ENCODE data around the gene NTSR1. TPM values are rescaled to one million over a fixed set of nuclear protein-coding genes. Genes with fewer than 3 reads are reported as not detected.

The NTSR1 gene
- polyA plus RNA-seq, 4 donors: 0.34 to 1.2 TPM; not detected in 2

- H3K27me3 ChIP-seq (ENCODE audit: control insufficient read depth in 3 of 3, insufficient read depth in 3 of 3, low read length in 3 of 3): peaks cover 0 to 5% (median 3%) of the 10 kb centered on the region in 3 donors
- peaks cover 0 to 10% of the 10 kb centered on the region in 2 donors for H3K9me3 ChIP-seq (ENCODE audit: control insufficient read depth in 2 of 2, insufficient read depth in 1 of 2, low read depth in 1 of 2, low read length in 1 of 2)
- WGBS, 3 donors: 70 to 81% (median 76%) methylated on average over 12 of the region's 12 CpGs
- no peaks in the 10 kb centered on the region for H3K4me1 ChIP-seq (ENCODE audit: control insufficient read depth in 3 of 3, insufficient read depth in 2 of 3, low read depth in 1 of 3, low read length in 2 of 3)
- no peak overlapping the region for H3K27ac ChIP-seq (ENCODE audit: low read depth in 1 of 3, low read length in 2 of 3)
- DNase-seq: no peak
- H3K36me3 ChIP-seq (ENCODE audit: control insufficient read depth in 3 of 3, insufficient read depth in 2 of 3, low read depth in 1 of 3, low read length in 3 of 3): no peaks in the 10 kb centered on the region
- no peak overlapping the region for H3K4me3 ChIP-seq (ENCODE audit: low read depth in 1 of 3, low read length in 3 of 3)
- no peak for FAIRE-seq
Observed at GRCh38 chr20:62719250-62719935, 10.8 kb downstream of the NTSR1 start.

DNA sequence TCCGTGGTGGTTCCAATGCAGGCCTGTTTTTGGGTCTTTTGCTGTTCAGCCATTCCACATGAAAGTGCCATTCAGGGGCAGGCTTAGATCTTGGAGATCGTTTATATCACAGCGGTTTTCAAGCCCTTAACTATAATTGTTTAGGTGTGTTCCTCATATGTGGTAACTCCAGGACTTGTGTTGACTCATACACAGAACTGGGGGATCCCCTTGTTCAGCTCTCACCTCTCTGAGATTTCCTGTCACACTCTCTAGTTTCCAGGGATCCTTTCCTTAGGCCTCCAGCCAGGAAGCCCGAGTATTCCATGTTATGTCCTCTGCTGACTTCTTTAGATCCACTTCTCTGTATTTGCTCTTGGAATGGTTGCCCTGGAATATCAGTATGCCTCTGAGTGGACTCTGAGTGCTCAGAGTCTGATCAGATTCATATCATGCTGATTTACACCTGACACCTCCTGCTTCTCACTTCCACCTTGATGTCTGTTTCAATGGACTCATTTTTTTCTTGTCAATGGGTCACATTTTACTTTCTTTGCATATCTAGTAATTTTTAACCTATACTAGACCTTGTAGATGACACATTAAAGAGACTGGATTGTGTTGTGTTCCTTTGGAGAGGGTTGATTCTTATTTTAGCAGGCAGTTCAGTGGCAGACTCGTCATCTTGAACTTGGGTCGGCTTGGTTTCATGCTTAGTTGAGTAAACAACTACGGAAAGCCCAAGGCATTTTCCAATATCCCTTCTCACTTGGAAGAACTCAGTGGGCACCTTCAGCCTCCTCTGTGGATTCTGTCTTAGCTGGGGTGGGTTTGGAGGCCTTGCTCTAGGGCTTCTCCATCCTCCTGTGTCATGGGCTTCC lies 13.1 kb downstream of the NTSR1 start:
- Histone ChIP-seq H3K27me3 (ENCODE audit: control insufficient read depth in 3 of 3, insufficient read depth in 3 of 3, low read length in 3 of 3) (peaks cover 0 to 5% (median 5%) of the 10 kb centered on the region in 3 donors), H3K36me3 (ENCODE audit: control insufficient read depth in 3 of 3, insufficient read depth in 2 of 3, low read depth in 1 of 3, low read length in 3 of 3) (no peaks in the 10 kb centered on the region), H3K27ac (ENCODE audit: low read depth in 1 of 3, low read length in 2 of 3) (no peak overlapping the region), H3K4me3 (ENCODE audit: low read depth in 1 of 3, low read length in 3 of 3) (no peak overlapping the region), H3K4me1 (ENCODE audit: control insufficient read depth in 3 of 3, insufficient read depth in 2 of 3, low read depth in 1 of 3, low read length in 2 of 3) (no peaks in the 10 kb centered on the region), H3K9me3 (ENCODE audit: control insufficient read depth in 2 of 2, insufficient read depth in 1 of 2, low read depth in 1 of 2, low read length in 1 of 2) (peaks cover 0 to 10% of the 10 kb centered on the region in 2 donors)
- FAIRE-seq: no peak
- WGBS, 3 donors: 69 to 76% (median 76%) methylated on average over 7 of the region's 7 CpGs
- no peak for DNase-seq

DNA sequence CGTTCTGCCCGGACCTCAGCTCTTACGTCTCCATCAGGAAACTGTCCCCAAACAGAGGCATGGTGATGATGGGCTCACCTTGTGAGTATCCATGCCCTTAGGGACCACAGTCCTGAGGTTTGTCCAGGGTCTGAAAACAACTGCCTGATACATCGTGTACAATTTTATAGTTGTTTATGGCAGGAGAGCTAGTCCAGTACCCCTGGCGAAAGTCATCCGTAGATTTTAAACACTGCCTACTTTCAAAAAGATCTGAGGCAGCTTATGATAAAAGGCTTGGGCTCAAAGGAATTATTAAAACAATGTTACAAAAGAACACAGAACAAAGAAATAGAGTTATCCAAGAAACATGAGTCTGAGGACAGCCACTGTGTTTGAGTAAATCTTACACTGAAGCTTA lies 14.0 kb downstream of the NTSR1 start:
- no peak for FAIRE-seq
- 81 to 88% (median 88%) methylated on average over 6 of the region's 6 CpGs for WGBS, 3 donors
- Histone ChIP-seq H3K36me3 (ENCODE audit: control insufficient read depth in 3 of 3, insufficient read depth in 2 of 3, low read depth in 1 of 3, low read length in 3 of 3) (no peaks in the 10 kb centered on the region), H3K9me3 (ENCODE audit: control insufficient read depth in 2 of 2, insufficient read depth in 1 of 2, low read depth in 1 of 2, low read length in 1 of 2) (peaks cover 0 to 10% of the 10 kb centered on the region in 2 donors), H3K27me3 (ENCODE audit: control insufficient read depth in 3 of 3, insufficient read depth in 3 of 3, low read length in 3 of 3) (peaks cover 0 to 5% (median 5%) of the 10 kb centered on the region in 3 donors), H3K4me3 (ENCODE audit: low read depth in 1 of 3, low read length in 3 of 3) (no peak overlapping the region), H3K4me1 (ENCODE audit: control insufficient read depth in 3 of 3, insufficient read depth in 2 of 3, low read depth in 1 of 3, low read length in 2 of 3) (no peaks in the 10 kb centered on the region), H3K27ac (ENCODE audit: low read depth in 1 of 3, low read length in 2 of 3) (no peak overlapping the region)
- DNase-seq: no peak

- Histone ChIP-seq H3K9me3 (ENCODE audit: control insufficient read depth in 2 of 2, insufficient read depth in 1 of 2, low read depth in 1 of 2, low read length in 1 of 2) (peaks cover 0 to 10% of the 10 kb centered on the region in 2 donors), H3K4me3 (ENCODE audit: low read depth in 1 of 3, low read length in 3 of 3) (no peak overlapping the region), H3K36me3 (ENCODE audit: control insufficient read depth in 3 of 3, insufficient read depth in 2 of 3, low read depth in 1 of 3, low read length in 3 of 3) (no peaks in the 10 kb centered on the region), H3K27ac (ENCODE audit: low read depth in 1 of 3, low read length in 2 of 3) (no peak overlapping the region), H3K4me1 (ENCODE audit: control insufficient read depth in 3 of 3, insufficient read depth in 2 of 3, low read depth in 1 of 3, low read length in 2 of 3) (no peaks in the 10 kb centered on the region), H3K27me3 (ENCODE audit: control insufficient read depth in 3 of 3, insufficient read depth in 3 of 3, low read length in 3 of 3) (peaks cover 0 to 5% (median 5%) of the 10 kb centered on the region in 3 donors)
- no peak for FAIRE-seq
- WGBS, 3 donors: 32 to 42% (median 38%) methylated on average over 13 of the region's 13 CpGs
- no peak for DNase-seq
Observed at GRCh38 chr20:62723351-62723750, 14.7 kb downstream of the NTSR1 start.

DNA sequence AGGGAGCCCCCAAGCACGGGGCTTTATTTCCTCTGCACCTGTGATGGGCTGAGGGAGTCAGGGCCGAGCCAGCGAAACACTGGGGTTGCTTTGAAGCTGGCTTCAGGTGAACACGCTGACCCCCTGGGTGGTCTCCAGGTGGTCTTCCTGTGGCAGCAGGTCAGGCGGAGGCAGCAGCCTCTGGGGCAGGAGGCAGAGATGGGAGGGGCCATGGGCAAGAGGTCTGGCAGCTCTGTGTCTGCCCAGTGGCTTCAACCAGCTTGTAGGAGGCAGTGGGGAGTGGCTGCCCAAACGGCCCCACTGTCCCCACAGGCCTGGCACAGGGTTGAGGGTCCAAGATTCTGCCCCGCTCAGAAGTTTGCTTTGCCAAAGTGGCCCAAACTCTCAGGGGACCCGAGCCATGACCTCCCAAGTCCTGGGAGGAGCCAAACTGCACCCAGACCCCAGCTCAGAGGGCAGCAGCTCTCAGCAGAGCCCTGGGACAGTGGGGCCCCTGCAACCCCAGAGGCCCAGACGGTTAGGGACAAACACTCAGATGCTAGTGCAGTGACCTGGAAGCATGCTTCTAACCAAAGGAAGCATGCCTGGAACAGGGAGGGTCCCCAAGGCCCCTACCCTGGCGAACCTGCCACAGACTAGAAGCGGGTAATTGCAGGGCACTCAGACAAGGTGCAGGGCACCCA lies 15.3 kb downstream of the NTSR1 start:
- Histone ChIP-seq H3K27me3 (ENCODE audit: control insufficient read depth in 3 of 3, insufficient read depth in 3 of 3, low read length in 3 of 3) (peaks cover 0 to 5% (median 5%) of the 10 kb centered on the region in 3 donors), H3K4me3 (ENCODE audit: low read depth in 1 of 3, low read length in 3 of 3) (no peak overlapping the region), H3K36me3 (ENCODE audit: control insufficient read depth in 3 of 3, insufficient read depth in 2 of 3, low read depth in 1 of 3, low read length in 3 of 3) (no peaks in the 10 kb centered on the region), H3K9me3 (ENCODE audit: control insufficient read depth in 2 of 2, insufficient read depth in 1 of 2, low read depth in 1 of 2, low read length in 1 of 2) (peaks cover 0 to 10% of the 10 kb centered on the region in 2 donors), H3K4me1 (ENCODE audit: control insufficient read depth in 3 of 3, insufficient read depth in 2 of 3, low read depth in 1 of 3, low read length in 2 of 3) (no peaks in the 10 kb centered on the region), H3K27ac (ENCODE audit: low read depth in 1 of 3, low read length in 2 of 3) (no peak overlapping the region)
- DNase-seq (no peak), FAIRE-seq (no peak)
- WGBS, 3 donors: 53 to 57% (median 55%) methylated on average over 11 of the region's 11 CpGs

- no peak overlapping the region for H3K4me3 ChIP-seq (ENCODE audit: low read depth in 1 of 3, low read length in 3 of 3)
- no peaks in the 10 kb centered on the region for H3K36me3 ChIP-seq (ENCODE audit: control insufficient read depth in 3 of 3, insufficient read depth in 2 of 3, low read depth in 1 of 3, low read length in 3 of 3)
- 80 to 85% (median 81%) methylated on average over 19 to 24 of the region's 24 CpGs for WGBS, 3 donors
- peaks cover 0 to 10% of the 10 kb centered on the region in 2 donors for H3K9me3 ChIP-seq (ENCODE audit: control insufficient read depth in 2 of 2, insufficient read depth in 1 of 2, low read depth in 1 of 2, low read length in 1 of 2)
- no peak for FAIRE-seq
- no peak for DNase-seq
- peaks cover 0 to 5% (median 5%) of the 10 kb centered on the region in 3 donors for H3K27me3 ChIP-seq (ENCODE audit: control insufficient read depth in 3 of 3, insufficient read depth in 3 of 3, low read length in 3 of 3)
- no peaks in the 10 kb centered on the region for H3K4me1 ChIP-seq (ENCODE audit: control insufficient read depth in 3 of 3, insufficient read depth in 2 of 3, low read depth in 1 of 3, low read length in 2 of 3)
- no peak overlapping the region for H3K27ac ChIP-seq (ENCODE audit: low read depth in 1 of 3, low read length in 2 of 3)
Observed at GRCh38 chr20:62724692-62725595, 16.3 kb downstream of the NTSR1 start.

DNA sequence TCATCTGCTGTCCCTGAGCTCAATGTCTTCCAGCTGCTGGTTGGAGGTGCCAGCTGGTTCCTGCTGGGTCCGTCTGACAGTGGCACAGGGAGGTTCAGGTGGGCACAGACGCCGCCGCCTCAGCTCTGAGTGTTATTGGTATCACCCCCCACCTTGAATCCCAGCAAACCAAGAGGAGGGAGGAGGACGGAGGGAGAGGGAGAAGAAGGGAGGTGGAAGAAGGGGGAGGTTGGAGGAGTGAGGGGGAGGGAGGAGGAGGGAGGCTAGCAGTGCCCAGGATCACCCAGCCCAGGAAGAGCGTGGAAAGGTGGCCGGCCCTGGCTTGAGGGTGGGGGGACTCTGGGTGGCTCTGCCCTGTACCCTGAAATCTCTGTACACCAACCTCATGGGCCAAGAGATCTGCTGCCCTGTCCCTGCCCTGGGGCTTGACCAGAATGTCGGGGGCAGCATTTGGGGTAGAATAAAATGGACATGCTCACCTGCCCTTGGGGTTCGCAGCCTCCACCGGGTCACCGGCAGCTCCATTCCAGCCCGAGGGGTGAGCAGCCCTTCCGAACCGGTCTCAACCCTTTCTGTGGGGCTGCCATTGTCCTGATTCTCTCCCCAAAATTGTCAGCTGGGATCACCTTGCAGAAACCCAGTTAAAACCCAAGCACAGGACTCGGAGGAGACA lies 17.1 kb downstream of the NTSR1 start:
- H3K4me3 ChIP-seq (ENCODE audit: low read depth in 1 of 3, low read length in 3 of 3): no peak overlapping the region
- H3K27me3 ChIP-seq (ENCODE audit: control insufficient read depth in 3 of 3, insufficient read depth in 3 of 3, low read length in 3 of 3): peaks cover 0 to 5% (median 5%) of the 10 kb centered on the region in 3 donors
- no peaks in the 10 kb centered on the region for H3K36me3 ChIP-seq (ENCODE audit: control insufficient read depth in 3 of 3, insufficient read depth in 2 of 3, low read depth in 1 of 3, low read length in 3 of 3)
- H3K27ac ChIP-seq (ENCODE audit: low read depth in 1 of 3, low read length in 2 of 3): no peak overlapping the region
- H3K4me1 ChIP-seq (ENCODE audit: control insufficient read depth in 3 of 3, insufficient read depth in 2 of 3, low read depth in 1 of 3, low read length in 2 of 3): no peaks in the 10 kb centered on the region
- FAIRE-seq (no peak), DNase-seq (no peak)
- 80 to 85% (median 80%) methylated on average over 14 to 15 of the region's 15 CpGs for WGBS, 3 donors
- H3K9me3 ChIP-seq (ENCODE audit: control insufficient read depth in 2 of 2, insufficient read depth in 1 of 2, low read depth in 1 of 2, low read length in 1 of 2): peaks cover 0 to 10% of the 10 kb centered on the region in 2 donors
